Breast epithelium (tissue), 4 donors: Measurements from ENCODE around the gene XCR1. TPM values are rescaled to one million over a fixed set of nuclear protein-coding genes. Genes with fewer than 3 reads are reported as not detected.
A peak's percentile ranks its signal among the peaks of the same experiment; 100 is the strongest.

ENCODE experiments used
- DNase-seq, 2 donors: peaks; one replicate each; pipeline ENCODE4 v3.0.0-alpha.2; 2019; ENCODE audit warnings: low spot score in 2 of 2
- H3K27ac ChIP-seq, 2 donors: fragments of 200-600 bp; sonication (generic) in 1 of 2; one replicate each; pipeline ENCODE4 v1.5.1; 2016 to 2019; ENCODE audit warnings: mild to moderate bottlenecking in 1 of 2
- H3K27me3 ChIP-seq, 2 donors: fragments of 200-600 bp; sonication (generic) in 1 of 2; one replicate each; pipeline versions ENCODE4 v1.5.1 to v1.6.0; 2017 to 2019; ENCODE audit warnings: control low read depth in 1 of 2, mild to moderate bottlenecking in 1 of 2
- H3K36me3 ChIP-seq: fragments of 200-600 bp; one replicate; pipeline ENCODE4 v1.5.1; 2019
- H3K4me1 ChIP-seq, 2 donors: fragments of 200-600 bp; sonication (generic); one replicate each; pipeline ENCODE4 v1.5.1; 2016 to 2019; ENCODE audit warnings: control low read depth in 1 of 2
- H3K4me3 ChIP-seq, 3 donors: fragments of 200-600 bp; sonication (generic); 1 replicate in 2 of 3; 2 replicates in 1 of 3; pipeline ENCODE4 v1.5.1; 2016 to 2019; ENCODE audit warnings: mild to moderate bottlenecking in 3 of 3, moderate library complexity in 2 of 3
- H3K9me3 ChIP-seq, 2 donors: fragments of 200-600 bp; sonication (generic) in 1 of 2; one replicate each; pipeline ENCODE4 v1.5.1; 2016 to 2019; ENCODE audit warnings: control low read depth in 1 of 2
- POLR2A ChIP-seq: fragments of 450-650 bp; IDR thresholded peaks from one replicate; pipeline ENCODE4 v1.6.1; 2016; ENCODE audit warnings: antibody characterized with exemption, mild to moderate bottlenecking, moderate library complexity
- POLR2AphosphoS5 ChIP-seq, 3 donors: sonication (generic); formaldehyde crosslinking; IDR thresholded peaks; one replicate each; pipeline ENCODE4 v1.6.1; 2017; ENCODE audit warnings: antibody characterized with exemption in 3 of 3
- intact Hi-C: fragments of 100-400 bp; cut with DNase I; formaldehyde crosslinking; loops from one replicate; pipeline ENCODE4 v1.15.1; 2023; ENCODE audit warnings: low total_unique reads
- total RNA-seq, 3 donors: library from RNA; depleted of rRNA; stranded (reverse); fragments of >200 nt; gene quantifications; one replicate each; pipeline ENCODE4 v1.1.0, GENCODE V29; 2016
- TF ChIP-seq, protein P1 (sequence below), 3 donors: fragments of 450-650 bp; IDR thresholded peaks; one replicate each; pipeline ENCODE4 v1.5.1; 2016 to 2017; ENCODE audit warnings: antibody characterized with exemption in 3 of 3, mild to moderate bottlenecking in 3 of 3, moderate library complexity in 3 of 3

Gene XCR1
- total RNA-seq, 3 donors from 2014 or later: under 0.01 TPM

DNA sequence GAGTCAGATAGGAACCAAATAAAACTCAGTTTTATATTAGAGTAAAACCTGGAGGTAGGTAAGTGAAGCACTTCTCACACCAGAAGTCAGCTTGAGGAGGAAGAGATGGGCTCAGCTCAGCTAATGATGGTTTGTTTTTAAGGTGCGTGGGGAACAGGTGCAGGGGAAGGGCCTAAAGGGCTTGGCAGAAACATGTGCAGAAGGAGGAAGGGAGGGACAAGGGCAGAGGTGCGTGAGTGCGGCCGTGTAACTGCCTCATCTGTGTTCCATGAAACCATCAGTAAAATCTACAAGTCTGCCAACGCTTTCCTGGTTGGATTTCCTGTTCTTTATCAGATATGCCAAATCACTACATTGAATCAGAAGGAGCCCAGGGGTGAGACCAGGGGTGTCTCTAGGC is 51.6 kb downstream of the XCR1 start:
- H3K36me3 ChIP-seq: no peaks in the 10 kb centered on the region

DNA sequence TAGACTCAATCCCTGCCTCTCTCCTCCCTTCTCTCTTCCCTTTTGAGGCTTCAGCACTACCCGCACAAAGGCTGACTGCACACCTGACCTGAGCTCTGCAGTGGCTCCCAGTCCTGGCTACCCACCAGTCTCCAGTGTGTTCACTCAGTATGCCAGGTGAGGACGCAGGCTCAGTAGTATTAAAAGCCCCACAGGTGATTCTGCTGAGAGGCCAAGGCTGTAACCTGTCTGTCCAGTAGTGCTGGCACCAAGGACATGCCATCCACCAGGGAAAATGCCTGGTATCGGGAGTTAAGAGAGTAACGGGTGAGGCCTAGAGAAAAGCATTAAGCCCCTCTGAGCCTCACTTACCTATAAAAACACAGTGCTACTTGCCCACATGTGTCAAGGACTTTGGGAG is 52.6 kb downstream of the XCR1 start:
- no peaks in the 10 kb centered on the region for H3K36me3 ChIP-seq
- intact Hi-C loops: no loop called here
- peak overlapping the region in 1 of 2 donors; percentile 5 for H3K27ac ChIP-seq
- no peak for TF ChIP-seq POLR2A
- TF ChIP-seq POLR2AphosphoS5 (IDR thresholded peaks at IDR 0.05): no peak
- TF ChIP-seq, protein P1, sequence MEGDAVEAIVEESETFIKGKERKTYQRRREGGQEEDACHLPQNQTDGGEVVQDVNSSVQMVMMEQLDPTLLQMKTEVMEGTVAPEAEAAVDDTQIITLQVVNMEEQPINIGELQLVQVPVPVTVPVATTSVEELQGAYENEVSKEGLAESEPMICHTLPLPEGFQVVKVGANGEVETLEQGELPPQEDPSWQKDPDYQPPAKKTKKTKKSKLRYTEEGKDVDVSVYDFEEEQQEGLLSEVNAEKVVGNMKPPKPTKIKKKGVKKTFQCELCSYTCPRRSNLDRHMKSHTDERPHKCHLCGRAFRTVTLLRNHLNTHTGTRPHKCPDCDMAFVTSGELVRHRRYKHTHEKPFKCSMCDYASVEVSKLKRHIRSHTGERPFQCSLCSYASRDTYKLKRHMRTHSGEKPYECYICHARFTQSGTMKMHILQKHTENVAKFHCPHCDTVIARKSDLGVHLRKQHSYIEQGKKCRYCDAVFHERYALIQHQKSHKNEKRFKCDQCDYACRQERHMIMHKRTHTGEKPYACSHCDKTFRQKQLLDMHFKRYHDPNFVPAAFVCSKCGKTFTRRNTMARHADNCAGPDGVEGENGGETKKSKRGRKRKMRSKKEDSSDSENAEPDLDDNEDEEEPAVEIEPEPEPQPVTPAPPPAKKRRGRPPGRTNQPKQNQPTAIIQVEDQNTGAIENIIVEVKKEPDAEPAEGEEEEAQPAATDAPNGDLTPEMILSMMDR (IDR thresholded peaks at IDR 0.05): no peak
- no peaks in the 10 kb centered on the region for H3K27me3 ChIP-seq
- no peaks in the 10 kb centered on the region for H3K9me3 ChIP-seq
- DNase-seq: no peak
- H3K4me1 ChIP-seq: no peaks in the 10 kb centered on the region
- H3K4me3 ChIP-seq: no peak overlapping the region

More for the DNA sequence above, 51.6 kb downstream of the XCR1 start:
- no peak overlapping the region for H3K4me3 ChIP-seq
- TF ChIP-seq, protein P1 (IDR thresholded peaks at IDR 0.05): no peak
- TF ChIP-seq POLR2AphosphoS5 (IDR thresholded peaks at IDR 0.05) (no peak), POLR2A (no peak)
- intact Hi-C loops: no loop called here
- H3K4me1 ChIP-seq: no peaks in the 10 kb centered on the region
- H3K27me3 ChIP-seq: no peaks in the 10 kb centered on the region
- no peak for DNase-seq
- no peaks in the 10 kb centered on the region for H3K9me3 ChIP-seq
- H3K27ac ChIP-seq: peak overlapping the region; percentile 6 to 10

DNA sequence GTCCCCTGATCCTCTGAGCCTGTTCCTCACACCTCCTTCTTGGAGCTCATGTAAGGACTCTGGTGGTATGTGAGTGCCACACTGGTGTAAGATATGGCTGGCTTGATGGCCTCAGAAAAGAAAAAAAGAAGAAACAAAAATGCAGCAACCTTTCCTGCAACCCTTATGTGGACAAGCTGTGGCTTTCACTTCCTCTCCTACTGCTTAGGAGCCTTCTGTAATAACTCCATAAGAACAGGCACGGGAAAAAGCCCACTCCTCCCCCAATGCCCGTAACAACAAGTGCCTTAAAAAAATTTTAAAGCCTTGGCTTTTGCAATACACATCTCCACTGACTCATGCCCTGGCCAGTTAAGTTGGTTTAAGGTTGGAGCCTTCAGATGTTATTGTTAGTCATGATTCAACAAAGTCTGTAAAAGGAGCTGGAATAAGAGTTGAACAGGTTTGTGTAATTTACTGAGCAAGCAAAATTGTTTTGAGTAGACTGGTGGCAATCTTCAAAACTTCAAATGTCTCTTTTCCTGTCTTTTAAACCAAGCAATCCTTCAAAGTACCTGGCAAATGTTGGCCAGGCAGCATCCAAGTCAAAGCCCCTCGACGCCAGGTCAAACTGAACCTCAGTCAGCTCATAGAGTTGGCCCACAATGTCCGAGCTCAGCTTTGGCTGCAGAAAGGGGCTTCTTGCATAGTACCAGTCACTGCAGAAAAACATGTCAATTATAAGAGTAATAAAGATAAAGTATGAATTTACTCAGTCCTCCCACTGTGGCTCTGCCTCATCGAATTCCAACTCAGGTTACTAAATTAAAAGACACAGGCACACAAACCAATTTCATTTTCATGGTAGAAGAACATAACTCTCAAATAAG is 54.5 kb downstream of the XCR1 start:
- Histone ChIP-seq H3K9me3 (no peaks in the 10 kb centered on the region), H3K27me3 (no peaks in the 10 kb centered on the region), H3K36me3 (no peaks in the 10 kb centered on the region), H3K27ac (no peak overlapping the region), H3K4me1 (no peaks in the 10 kb centered on the region), H3K4me3 (no peak overlapping the region)
- intact Hi-C loops: no loop called here
- DNase-seq: no peak
- TF ChIP-seq, protein P1 (IDR thresholded peaks at IDR 0.05): no peak
- TF ChIP-seq POLR2A (no peak), POLR2AphosphoS5 (IDR thresholded peaks at IDR 0.05) (no peak)

DNA sequence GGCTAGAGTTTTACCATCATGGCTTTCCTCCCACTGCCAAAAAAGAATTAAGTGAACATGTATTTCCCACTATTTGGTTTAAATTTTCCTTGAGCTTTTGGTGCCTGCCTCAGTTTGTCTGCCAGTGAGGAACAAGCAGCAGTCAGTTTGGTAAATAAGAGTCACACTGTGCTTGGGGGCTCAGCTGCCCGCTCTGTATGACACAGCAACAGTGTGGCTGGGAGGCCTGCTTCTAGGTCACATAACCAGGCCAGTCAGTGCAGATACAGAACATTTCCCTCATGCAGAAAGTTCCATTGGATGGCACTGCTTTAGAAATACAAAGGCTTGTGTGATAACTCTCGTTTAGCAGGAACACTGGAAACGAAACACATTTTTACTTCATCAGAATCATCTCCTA is 57.3 kb downstream of the XCR1 start:
- no peak for TF ChIP-seq POLR2AphosphoS5 (IDR thresholded peaks at IDR 0.05)
- no peak for TF ChIP-seq POLR2A
- TF ChIP-seq, protein P1 (IDR thresholded peaks at IDR 0.05): no peak
- DNase-seq: no peak
- no peaks in the 10 kb centered on the region for H3K4me1 ChIP-seq
- no peak overlapping the region for H3K4me3 ChIP-seq
- no peaks in the 10 kb centered on the region for H3K9me3 ChIP-seq
- intact Hi-C loops: no loop called here
- H3K27ac ChIP-seq: no peak overlapping the region
- no peaks in the 10 kb centered on the region for H3K27me3 ChIP-seq
- peaks cover 10% of the 10 kb centered on the region for H3K36me3 ChIP-seq

DNA sequence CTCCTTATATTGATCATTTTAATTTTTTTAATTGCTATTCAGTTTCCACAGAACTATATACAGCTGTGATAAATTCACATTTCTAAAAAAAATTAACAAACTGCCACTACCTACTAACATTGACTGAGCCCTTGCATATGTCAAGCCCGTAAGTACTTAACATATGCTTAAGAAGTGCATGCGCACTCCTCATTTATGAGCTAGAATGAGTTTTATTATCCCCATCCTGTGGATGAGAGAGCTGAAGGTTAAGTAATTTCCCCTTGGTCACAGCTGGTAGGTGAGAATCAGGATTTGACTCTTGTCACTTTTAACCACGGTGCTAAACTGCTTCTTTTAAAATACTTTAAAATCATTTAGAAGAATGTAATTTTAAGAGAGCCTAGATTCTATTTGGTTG is 58.2 kb downstream of the XCR1 start:
- Histone ChIP-seq H3K4me1 (no peaks in the 10 kb centered on the region), H3K9me3 (no peaks in the 10 kb centered on the region), H3K36me3 (peaks cover 10% of the 10 kb centered on the region), H3K27me3 (no peaks in the 10 kb centered on the region), H3K27ac (no peak overlapping the region), H3K4me3 (no peak overlapping the region)
- intact Hi-C loops: no loop called here
- no peak for TF ChIP-seq POLR2AphosphoS5 (IDR thresholded peaks at IDR 0.05)
- TF ChIP-seq, protein P1 (IDR thresholded peaks at IDR 0.05): no peak
- TF ChIP-seq POLR2A: no peak
- no peak for DNase-seq
